ENCODE measurements around the gene PDCL3.

Gene PDCL3

GRCh38 chr2:100571668-100572067, 8.9 kb downstream of the PDCL3 start:
- TF ChIP-seq NFIC (IDR thresholded peaks at IDR 0.05) (no peak), MAX (IDR thresholded peaks at IDR 0.05) (no peak), ZBTB7A (IDR thresholded peaks at IDR 0.05; ENCODE audit: low read depth) (no peak), CREB1 (IDR thresholded peaks at IDR 0.05; ENCODE audit: low read depth) (no peak), TAF1 (IDR thresholded peaks at IDR 0.05; ENCODE audit: low read depth) (no peak), EGR1 (IDR thresholded peaks at IDR 0.05) (no peak), TCF12 (IDR thresholded peaks at IDR 0.05; ENCODE audit: low read depth) (no peak), FOXM1 (IDR thresholded peaks at IDR 0.05; ENCODE audit: borderline replicate concordance, low read depth) (no peak), EP300 (IDR thresholded peaks at IDR 0.05; ENCODE audit: borderline replicate concordance) (no peak)

- TF ChIP-seq CREB1 (IDR thresholded peaks at IDR 0.05; ENCODE audit: low read depth) (no peak), FOXM1 (IDR thresholded peaks at IDR 0.05; ENCODE audit: borderline replicate concordance, low read depth) (no peak), TAF1 (IDR thresholded peaks at IDR 0.05; ENCODE audit: low read depth) (no peak), EGR1 (IDR thresholded peaks at IDR 0.05) (no peak), TCF12 (IDR thresholded peaks at IDR 0.05; ENCODE audit: low read depth) (no peak), CEBPB (IDR thresholded peaks at IDR 0.05) (no peak), ZBTB7A (IDR thresholded peaks at IDR 0.05; ENCODE audit: low read depth) (no peak), NFIC (IDR thresholded peaks at IDR 0.05) (no peak), REST (IDR thresholded peaks at IDR 0.05; ENCODE audit: low read depth) (no peak), TEAD4 (IDR thresholded peaks at IDR 0.05) (no peak), EP300 (IDR thresholded peaks at IDR 0.05; ENCODE audit: borderline replicate concordance) (no peak), MAX (IDR thresholded peaks at IDR 0.05) (no peak), YY1 (IDR thresholded peaks at IDR 0.05; ENCODE audit: low read depth) (no peak), USF1 (IDR thresholded peaks at IDR 0.05) (no peak)
These were observed 15.0 kb downstream of the PDCL3 start for GRCh38 chr2:100577777-100578176.

GRCh38 chr2:100580367-100581276, 17.8 kb downstream of the PDCL3 start:
- TF ChIP-seq TAF1 (IDR thresholded peaks at IDR 0.05; ENCODE audit: low read depth) (no peak), ZBTB7A (IDR thresholded peaks at IDR 0.05; ENCODE audit: low read depth) (no peak), USF1 (IDR thresholded peaks at IDR 0.05) (no peak), RAD21 (IDR thresholded peaks at IDR 0.05; ENCODE audit: low read depth) (no peak), FOXM1 (IDR thresholded peaks at IDR 0.05; ENCODE audit: borderline replicate concordance, low read depth) (no peak), CEBPB (IDR thresholded peaks at IDR 0.05) (no peak), EGR1 (IDR thresholded peaks at IDR 0.05) (no peak), YY1 (IDR thresholded peaks at IDR 0.05; ENCODE audit: low read depth) (no peak), EP300 (IDR thresholded peaks at IDR 0.05; ENCODE audit: borderline replicate concordance) (no peak), MAX (IDR thresholded peaks at IDR 0.05) (no peak), REST (IDR thresholded peaks at IDR 0.05; ENCODE audit: low read depth) (no peak), CREB1 (IDR thresholded peaks at IDR 0.05; ENCODE audit: low read depth) (no peak), TEAD4 (IDR thresholded peaks at IDR 0.05) (no peak), NFIC (IDR thresholded peaks at IDR 0.05) (no peak), TCF12 (IDR thresholded peaks at IDR 0.05; ENCODE audit: low read depth) (no peak)

GRCh38 chr2:100581277-100581612, 18.5 kb downstream of the PDCL3 start:
- TF ChIP-seq YY1 (IDR thresholded peaks at IDR 0.05; ENCODE audit: low read depth) = no peak
- TF ChIP-seq TEAD4 (IDR thresholded peaks at IDR 0.05) = no peak
- TF ChIP-seq RAD21 (IDR thresholded peaks at IDR 0.05; ENCODE audit: low read depth) = no peak
- no peak for TF ChIP-seq EGR1 (IDR thresholded peaks at IDR 0.05)
- no peak for TF ChIP-seq ZBTB7A (IDR thresholded peaks at IDR 0.05; ENCODE audit: low read depth)
- TF ChIP-seq CEBPB (IDR thresholded peaks at IDR 0.05) = no peak
- no peak for TF ChIP-seq TCF12 (IDR thresholded peaks at IDR 0.05; ENCODE audit: low read depth)
- no peak for TF ChIP-seq USF1 (IDR thresholded peaks at IDR 0.05)
- TF ChIP-seq MAX (IDR thresholded peaks at IDR 0.05) = no peak
- no peak for TF ChIP-seq REST (IDR thresholded peaks at IDR 0.05; ENCODE audit: low read depth)
- no peak for TF ChIP-seq EP300 (IDR thresholded peaks at IDR 0.05; ENCODE audit: borderline replicate concordance)
- no peak for TF ChIP-seq FOXM1 (IDR thresholded peaks at IDR 0.05; ENCODE audit: borderline replicate concordance, low read depth)
- TF ChIP-seq NFIC (IDR thresholded peaks at IDR 0.05) = no peak

Data from Ishikawa (cell line).